GM12865 (cell line): ENCODE data around the gene FOXA2.

Source experiments
- DNase-seq: peaks from one replicate; pipeline ENCODE4 v3.0.0; 2010; ENCODE audit warnings: low read depth
- H3K4me3 ChIP-seq: 2 replicates; pipeline ENCODE4 v1.5.1; 2011; ENCODE audit warnings: mild to moderate bottlenecking, low read depth, low read length, control low read depth
- CTCF ChIP-seq: IDR thresholded peaks from 2 replicates; pipeline ENCODE4 v1.5.1; 2011; ENCODE audit warnings: low read length, control low read depth, low read depth, inconsistent platforms; ENCODE audit not compliant: insufficient read depth; ENCODE audit errors: missing control alignments

FOXA2 gene

GRCh38 chr20:22575737-22576136 lies 8.6 kb downstream of the FOXA2 start:
- DNase-seq = no peak
- TF ChIP-seq CTCF = no peak
- H3K4me3 ChIP-seq = no peak overlapping the region

DNA sequence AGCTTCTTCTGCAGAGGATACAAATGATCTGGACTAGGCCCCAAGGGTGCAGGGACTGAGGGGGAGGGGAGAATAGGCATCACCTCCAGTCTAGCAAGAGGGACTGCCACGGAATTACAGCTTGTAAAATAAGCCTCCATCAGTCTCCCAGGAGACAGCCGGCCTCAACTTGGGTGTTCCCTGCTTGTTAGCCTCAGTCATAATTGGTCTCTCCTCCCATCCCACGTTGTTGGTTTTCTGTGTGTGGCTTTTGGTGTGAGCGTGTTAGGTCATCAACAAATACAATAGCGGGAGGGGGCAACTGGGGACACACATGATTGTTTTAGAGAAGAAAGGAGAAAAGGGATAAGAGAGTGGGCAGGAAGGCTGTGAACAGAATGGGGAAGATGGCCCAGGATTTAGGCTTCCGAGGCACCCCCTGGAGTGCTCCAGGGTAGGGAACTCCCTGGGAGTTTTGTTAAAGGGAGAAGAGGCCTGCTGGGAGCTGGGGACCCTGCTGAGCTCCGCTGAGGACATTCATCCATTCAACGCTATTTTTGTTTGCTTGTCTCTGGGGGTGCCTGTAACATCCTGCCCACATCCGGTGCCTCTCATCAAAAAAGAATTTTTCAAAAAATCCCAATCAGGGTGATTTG lies 9.2 kb downstream of the FOXA2 start:
- DNase-seq = peak; percentile 63
- TF ChIP-seq CTCF = no peak
- H3K4me3 ChIP-seq = no peak overlapping the region

DNA sequence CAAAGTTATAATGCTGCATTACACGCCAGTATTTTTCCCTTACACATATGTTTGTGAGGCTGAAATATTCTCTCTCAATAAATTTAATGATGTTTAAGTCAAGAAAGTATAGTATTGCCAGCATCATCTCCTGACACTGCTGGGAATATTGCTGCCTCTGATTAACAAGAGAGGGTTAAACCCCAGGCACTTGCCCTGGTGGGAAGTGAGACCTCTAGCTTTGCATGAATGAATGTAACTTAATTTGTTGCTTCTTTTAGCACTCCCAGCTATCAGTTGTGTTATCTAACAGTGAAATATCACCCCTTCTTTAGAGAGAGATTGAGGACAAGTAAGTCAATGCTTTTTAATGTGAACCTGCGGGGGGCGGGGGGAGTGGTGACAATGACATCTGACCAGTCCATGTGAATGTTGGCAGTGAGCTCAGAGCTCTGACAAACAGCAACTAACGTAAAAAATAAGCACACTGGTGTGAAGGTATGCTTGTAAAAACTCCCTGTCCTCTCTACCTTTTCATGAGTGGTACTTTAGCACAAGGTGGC lies 9.8 kb downstream of the FOXA2 start:
- TF ChIP-seq CTCF = no peak
- no peak overlapping the region for H3K4me3 ChIP-seq
- no peak for DNase-seq

DNA sequence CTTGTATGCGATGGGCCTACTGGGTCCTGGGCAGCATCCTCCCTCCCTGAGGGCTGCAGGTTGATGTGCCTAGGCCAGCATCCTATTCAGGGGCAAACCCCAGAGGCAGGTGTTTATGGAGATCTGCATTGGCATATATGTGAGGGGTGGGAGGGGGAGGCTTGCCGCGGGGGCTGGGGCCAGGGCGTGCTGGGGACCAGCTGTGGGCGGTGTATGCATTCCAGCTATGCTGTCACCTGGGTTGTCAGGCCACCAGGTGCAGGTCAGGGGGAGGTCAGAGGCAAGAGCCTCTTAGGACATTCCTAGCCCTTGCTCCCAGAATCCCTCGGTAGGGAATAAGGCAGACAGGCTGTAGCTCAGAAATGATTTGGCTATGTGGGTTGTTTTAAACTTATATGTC lies 11.9 kb downstream of the FOXA2 start:
- H3K4me3 ChIP-seq = no peak overlapping the region
- TF ChIP-seq CTCF = no peak

GRCh38 chr20:22572023-22572422 lies 12.3 kb downstream of the FOXA2 start:
- no peak overlapping the region for H3K4me3 ChIP-seq
- DNase-seq = no peak
- TF ChIP-seq CTCF = no peak

More for the DNA sequence above, 11.9 kb downstream of the FOXA2 start:
- no peak for DNase-seq

DNA sequence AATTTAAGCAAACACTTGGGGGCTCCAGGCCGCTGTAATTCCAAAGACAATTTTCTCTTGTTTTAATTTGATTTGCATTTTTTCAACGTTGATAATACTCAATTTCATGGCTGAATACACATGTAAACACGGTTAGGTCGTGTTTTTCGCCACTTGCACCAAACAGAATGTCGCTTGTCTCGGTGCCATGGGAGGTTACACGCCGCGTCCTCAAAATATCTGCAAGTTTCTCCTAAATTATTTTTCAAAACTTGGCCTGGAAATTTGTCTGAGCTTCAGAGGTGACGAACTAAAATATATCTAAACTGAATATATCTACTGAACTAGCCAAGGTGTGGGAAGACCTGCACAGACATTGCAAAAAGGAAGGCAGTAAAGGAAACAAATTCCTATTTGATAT lies 15.0 kb downstream of the FOXA2 start:
- H3K4me3 ChIP-seq = no peak overlapping the region
- TF ChIP-seq CTCF = no peak
- no peak for DNase-seq

DNA sequence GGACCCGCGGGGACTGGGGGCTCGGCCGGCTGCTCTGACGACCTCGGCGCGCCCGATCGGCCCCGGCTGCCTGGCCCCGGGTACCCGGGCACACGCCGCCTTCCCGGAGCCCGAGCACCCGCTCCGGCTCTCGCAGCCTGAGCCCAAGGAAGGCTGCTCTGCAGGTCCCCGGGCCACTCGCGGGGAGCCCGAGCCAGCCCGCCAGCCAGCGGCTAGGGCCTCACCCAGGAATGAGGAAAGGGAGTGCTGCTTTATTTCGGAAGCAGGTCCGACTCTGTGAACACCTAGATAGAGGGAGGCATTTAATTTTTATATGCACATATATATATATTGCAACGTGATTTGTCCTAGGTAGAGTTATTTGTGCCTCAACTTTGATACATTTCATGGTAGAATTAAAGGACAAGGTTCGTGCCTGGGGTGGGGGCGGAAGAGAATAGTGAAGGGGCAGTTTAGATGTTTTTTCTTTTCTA lies 15.5 kb downstream of the FOXA2 start:
- TF ChIP-seq CTCF = no peak
- no peak overlapping the region for H3K4me3 ChIP-seq
- no peak for DNase-seq
